CD4-positive, CD25-positive, alpha-beta regulatory T cell (primary cell): Measurements from ENCODE around the gene NKD1. TPM values are rescaled to one million over a fixed set of nuclear protein-coding genes. Genes with fewer than 3 reads are reported as not detected.

Experiments
- polyA plus RNA-seq, 4 donors: library from polyadenylated mRNA; unstranded; fragments of 300-500 nt; fragmentation: Illumina TruSeq; gene quantifications; one replicate each; pipeline ENCODE4 v1.2.3, GENCODE V29; 2021
- total RNA-seq: library from RNA; stranded (reverse); gene quantifications from one replicate; pipeline ENCODE4 v1.2.3, GENCODE V29; 2022

NKD1 gene
- total and polyA plus RNA-seq, 5 donors from 2014 or later, result 0.10 to 2.4 (median 0.65) TPM; not detected in 1

Other genes starting within 250 kb of the NKD1 start
- gene BRD7, start 179.4 kb upstream of the NKD1 start, total RNA-seq, result 88.6 TPM
- 10 to 100 TPM; 23.3 to 45.5 (median 32.1) TPM for gene BRD7, start 179.4 kb upstream of the NKD1 start, polyA plus RNA-seq
- gene SNX20, start 132.9 kb downstream of the NKD1 start, total RNA-seq, result 69.2 TPM
- 100 to 1,000 TPM; 122 to 173 (median 134) TPM for gene SNX20, start 132.9 kb downstream of the NKD1 start, polyA plus RNA-seq
- gene NOD2, start 145.2 kb downstream of the NKD1 start, total RNA-seq, result 11.7 TPM
- 1 to 10 TPM; 1.5 to 5.9 (median 3.2) TPM for gene NOD2, start 145.2 kb downstream of the NKD1 start, polyA plus RNA-seq
- gene CYLD, start 193.7 kb downstream of the NKD1 start, total RNA-seq, result 425 TPM
- gene CYLD, start 193.7 kb downstream of the NKD1 start, polyA plus RNA-seq, result 100 to 1,000 TPM; 161 to 211 (median 169) TPM